Liver (tissue), 9 donors: ENCODE data around the gene PLA2G2F. TPM values are rescaled to one million over a fixed set of nuclear protein-coding genes. Genes with fewer than 3 reads are reported as not detected.

Source experiments
- DNase-seq: peaks from one replicate; pipeline ENCODE4 v3.0.0-alpha.2; 2017; ENCODE audit warnings: low spot score
- H3K27ac ChIP-seq, 2 donors: one replicate each; pipeline ENCODE4 v1.7.0; 2013; ENCODE audit warnings: inconsistent platforms in 2 of 2, low read length in 2 of 2, control low read depth in 1 of 2, low read depth in 1 of 2, mild to moderate bottlenecking in 1 of 2
- H3K27me3 ChIP-seq, 4 donors: one replicate each; pipeline versions ENCODE4 v1.6.1 to v1.7.0; 2013; ENCODE audit warnings: low read length in 3 of 4, inconsistent platforms in 1 of 4, mild to moderate bottlenecking in 1 of 4, moderate library complexity in 1 of 4; ENCODE audit not compliant: control insufficient read depth in 4 of 4, insufficient read depth in 4 of 4
- H3K36me3 ChIP-seq, 4 donors: one replicate each; pipeline versions ENCODE4 v1.6.1 to v1.7.0; 2013; ENCODE audit warnings: low read length in 3 of 4, mild to moderate bottlenecking in 3 of 4, low read depth in 1 of 4, moderate library complexity in 1 of 4; ENCODE audit not compliant: control insufficient read depth in 4 of 4, insufficient read depth in 3 of 4
- H3K4me1 ChIP-seq, 4 donors: one replicate each; pipeline versions ENCODE4 v1.6.1 to v1.7.0; 2013; ENCODE audit warnings: low read length in 3 of 4, mild to moderate bottlenecking in 3 of 4, moderate library complexity in 1 of 4; ENCODE audit not compliant: control insufficient read depth in 4 of 4, insufficient read depth in 4 of 4
- H3K4me3 ChIP-seq, 3 donors: one replicate each; pipeline versions ENCODE4 v1.6.1 to v1.7.0; 2013; ENCODE audit warnings: low read length in 3 of 3, control low read depth in 1 of 3, low read depth in 1 of 3, mild to moderate bottlenecking in 1 of 3
- H3K9ac ChIP-seq, 2 donors: one replicate each; pipeline ENCODE4 v1.7.0; 2013; ENCODE audit warnings: low read length in 2 of 2, mild to moderate bottlenecking in 2 of 2, moderate library complexity in 2 of 2, control low read depth in 1 of 2, low read depth in 1 of 2
- H3K9me3 ChIP-seq, 4 donors: one replicate each; pipeline versions ENCODE4 v1.6.1 to v1.7.0; 2013; ENCODE audit warnings: low read length in 3 of 4; ENCODE audit not compliant: control insufficient read depth in 4 of 4
- EGR1 ChIP-seq, 2 donors: IDR thresholded peaks; 2 replicates each; pipeline ENCODE4 v1.6.1; 2016 to 2018; ENCODE audit warnings: antibody characterized with exemption in 2 of 2, low read depth in 2 of 2
- FOXA1 ChIP-seq: IDR thresholded peaks from 2 replicates; pipeline ENCODE4 v1.6.1; 2016; ENCODE audit warnings: antibody characterized with exemption
- FOXA2 ChIP-seq: IDR thresholded peaks from 2 replicates; pipeline ENCODE4 v1.6.1; 2016; ENCODE audit warnings: antibody characterized with exemption
- GABPA ChIP-seq, 2 donors: IDR thresholded peaks in 1 of 2; conservative IDR thresholded peaks in 1 of 2; 2 replicates each; pipeline ENCODE4 v1.6.1; 2016; ENCODE audit warnings: antibody characterized with exemption in 2 of 2, mild to moderate bottlenecking in 1 of 2, moderate library complexity in 1 of 2
- JUND ChIP-seq, 2 donors: IDR thresholded peaks; 2 replicates each; pipeline ENCODE4 v1.6.1; 2016; ENCODE audit warnings: antibody characterized with exemption in 2 of 2
- NR2F2 ChIP-seq: IDR thresholded peaks from 2 replicates; pipeline ENCODE4 v1.6.1; 2016; ENCODE audit warnings: antibody characterized with exemption
- RAD21 ChIP-seq, 2 donors: IDR thresholded peaks; 2 replicates each; pipeline ENCODE4 v1.6.1; 2016; ENCODE audit warnings: antibody characterized with exemption in 2 of 2, mild to moderate bottlenecking in 2 of 2
- RXRA ChIP-seq, 2 donors: IDR thresholded peaks; 2 replicates each; pipeline ENCODE4 v1.6.1; 2017 to 2018; ENCODE audit warnings: antibody characterized with exemption in 2 of 2, mild to moderate bottlenecking in 1 of 2
- SP1 ChIP-seq: IDR thresholded peaks from 2 replicates; pipeline ENCODE4 v1.6.1; 2018; ENCODE audit warnings: antibody characterized with exemption, mild to moderate bottlenecking
- TAF1 ChIP-seq: conservative IDR thresholded peaks from 2 replicates; pipeline ENCODE4 v1.6.1; 2016; ENCODE audit warnings: antibody characterized with exemption, mild to moderate bottlenecking
- YY1 ChIP-seq: IDR thresholded peaks from 2 replicates; pipeline ENCODE4 v1.6.1; 2016; ENCODE audit warnings: antibody characterized with exemption, mild to moderate bottlenecking
- WGBS: extraction: QIAGEN DNeasy Blood & Tissue Kit; methylation state at CpG from one replicate; pipeline ENCODE4 v1.1.7; 2013; 5-methylcytosine and 5-hydroxymethylcytosine counted together
- polyA plus RNA-seq, 2 donors: library from polyadenylated mRNA; stranded (reverse) in 1 of 2; unstranded in 1 of 2; fragments of 200-250 nt in 1 of 2; fragments of >200 nt in 1 of 2; fragmentation: Nextera tagmentation in 1 of 2; extraction: Ambion mirVana in 1 of 2; gene quantifications; one replicate each; pipeline versions ENCODE4 v1.2.1 to v1.2.3, GENCODE V29; 2013 to 2015
- total RNA-seq, 2 donors: library from RNA; depleted of rRNA; stranded (reverse); fragments of >200 nt; gene quantifications; one replicate each; pipeline ENCODE4 v1.2.3, GENCODE V29; 2014
- TF ChIP-seq, protein P1 (sequence below): IDR thresholded peaks from 2 replicates; pipeline ENCODE4 v1.6.1; 2016; ENCODE audit warnings: antibody characterized with exemption
- TF ChIP-seq, protein P2 (sequence below): IDR thresholded peaks from 2 replicates; pipeline ENCODE4 v1.6.1; 2016; ENCODE audit warnings: antibody characterized with exemption
- TF ChIP-seq, protein P3 (sequence below): fragments of 150-350 bp; IDR thresholded peaks from 2 replicates; pipeline ENCODE4 v1.5.1; 2017; ENCODE audit warnings: improper control_type of control experiment, low read depth, low read length; ENCODE audit not compliant: missing input control
- TF ChIP-seq, protein P4 (sequence below): IDR thresholded peaks from 2 replicates; pipeline ENCODE4 v1.6.1; 2016; ENCODE audit warnings: antibody characterized with exemption
- TF ChIP-seq, protein P5 (sequence below): IDR thresholded peaks from 2 replicates; pipeline ENCODE4 v1.6.1; 2016; ENCODE audit warnings: antibody characterized with exemption, mild to moderate bottlenecking
- donor health status: healthy.
- donor health status: healthy.
- donor health status: healthy.
- donor health status: healthy.
- donor health status: healthy.

PLA2G2F gene
- total and polyA plus RNA-seq, 4 donors: under 0.01 TPM; not detected in 3

DNA sequence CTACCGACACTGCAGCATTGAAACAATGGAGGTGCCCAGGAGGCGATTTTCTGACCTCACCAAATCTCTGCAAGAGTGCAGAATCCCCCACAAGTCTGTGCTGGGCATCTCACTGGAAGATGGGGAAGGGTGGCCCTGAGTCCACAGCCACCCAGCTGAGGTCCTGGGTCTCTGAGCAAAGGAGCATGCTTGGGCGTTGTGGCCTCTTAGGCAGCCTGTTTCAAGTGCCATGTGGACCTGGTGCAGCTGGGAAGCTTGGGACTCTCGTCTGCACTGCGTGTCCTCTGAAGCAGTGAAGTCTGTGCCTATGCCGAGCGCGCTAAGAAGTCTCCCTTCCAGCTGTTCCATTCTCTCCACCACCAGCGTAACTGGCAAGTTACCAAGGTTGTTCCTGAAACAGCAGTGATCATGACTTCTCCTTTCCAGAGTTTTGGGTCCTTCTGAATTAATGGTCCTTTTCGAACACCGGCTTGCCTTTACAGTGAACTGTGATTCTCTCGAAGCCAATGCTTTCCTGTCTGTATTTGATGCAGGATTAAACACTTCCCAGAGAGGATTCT lies 52.2 kb downstream of the PLA2G2F start:
- Histone ChIP-seq H3K27ac (no peak overlapping the region), H3K9me3 (no peaks in the 10 kb centered on the region), H3K9ac (no peak overlapping the region), H3K4me1 (peaks cover 0 to 22% (median 18%) of the 10 kb centered on the region in 4 donors), H3K36me3 (no peaks in the 10 kb centered on the region), H3K27me3 (no peaks in the 10 kb centered on the region), H3K4me3 (no peak overlapping the region)
- no peak for DNase-seq
- WGBS: 89% methylated on average over 12 of the region's 12 CpGs
- TF ChIP-seq SP1 (no peak), GABPA (IDR thresholded peaks at IDR 0.05 in 1 of 2, conservative IDR thresholded peaks at IDR 0.05 in 1 of 2) (no peak), YY1 (no peak)
- TF ChIP-seq, protein P1, sequence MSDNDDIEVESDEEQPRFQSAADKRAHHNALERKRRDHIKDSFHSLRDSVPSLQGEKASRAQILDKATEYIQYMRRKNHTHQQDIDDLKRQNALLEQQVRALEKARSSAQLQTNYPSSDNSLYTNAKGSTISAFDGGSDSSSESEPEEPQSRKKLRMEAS: no peak
- TF ChIP-seq, protein P2, sequence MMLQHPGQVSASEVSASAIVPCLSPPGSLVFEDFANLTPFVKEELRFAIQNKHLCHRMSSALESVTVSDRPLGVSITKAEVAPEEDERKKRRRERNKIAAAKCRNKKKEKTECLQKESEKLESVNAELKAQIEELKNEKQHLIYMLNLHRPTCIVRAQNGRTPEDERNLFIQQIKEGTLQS: no peak
- TF ChIP-seq, protein P3, sequence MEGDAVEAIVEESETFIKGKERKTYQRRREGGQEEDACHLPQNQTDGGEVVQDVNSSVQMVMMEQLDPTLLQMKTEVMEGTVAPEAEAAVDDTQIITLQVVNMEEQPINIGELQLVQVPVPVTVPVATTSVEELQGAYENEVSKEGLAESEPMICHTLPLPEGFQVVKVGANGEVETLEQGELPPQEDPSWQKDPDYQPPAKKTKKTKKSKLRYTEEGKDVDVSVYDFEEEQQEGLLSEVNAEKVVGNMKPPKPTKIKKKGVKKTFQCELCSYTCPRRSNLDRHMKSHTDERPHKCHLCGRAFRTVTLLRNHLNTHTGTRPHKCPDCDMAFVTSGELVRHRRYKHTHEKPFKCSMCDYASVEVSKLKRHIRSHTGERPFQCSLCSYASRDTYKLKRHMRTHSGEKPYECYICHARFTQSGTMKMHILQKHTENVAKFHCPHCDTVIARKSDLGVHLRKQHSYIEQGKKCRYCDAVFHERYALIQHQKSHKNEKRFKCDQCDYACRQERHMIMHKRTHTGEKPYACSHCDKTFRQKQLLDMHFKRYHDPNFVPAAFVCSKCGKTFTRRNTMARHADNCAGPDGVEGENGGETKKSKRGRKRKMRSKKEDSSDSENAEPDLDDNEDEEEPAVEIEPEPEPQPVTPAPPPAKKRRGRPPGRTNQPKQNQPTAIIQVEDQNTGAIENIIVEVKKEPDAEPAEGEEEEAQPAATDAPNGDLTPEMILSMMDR: no peak
- TF ChIP-seq, protein P4, sequence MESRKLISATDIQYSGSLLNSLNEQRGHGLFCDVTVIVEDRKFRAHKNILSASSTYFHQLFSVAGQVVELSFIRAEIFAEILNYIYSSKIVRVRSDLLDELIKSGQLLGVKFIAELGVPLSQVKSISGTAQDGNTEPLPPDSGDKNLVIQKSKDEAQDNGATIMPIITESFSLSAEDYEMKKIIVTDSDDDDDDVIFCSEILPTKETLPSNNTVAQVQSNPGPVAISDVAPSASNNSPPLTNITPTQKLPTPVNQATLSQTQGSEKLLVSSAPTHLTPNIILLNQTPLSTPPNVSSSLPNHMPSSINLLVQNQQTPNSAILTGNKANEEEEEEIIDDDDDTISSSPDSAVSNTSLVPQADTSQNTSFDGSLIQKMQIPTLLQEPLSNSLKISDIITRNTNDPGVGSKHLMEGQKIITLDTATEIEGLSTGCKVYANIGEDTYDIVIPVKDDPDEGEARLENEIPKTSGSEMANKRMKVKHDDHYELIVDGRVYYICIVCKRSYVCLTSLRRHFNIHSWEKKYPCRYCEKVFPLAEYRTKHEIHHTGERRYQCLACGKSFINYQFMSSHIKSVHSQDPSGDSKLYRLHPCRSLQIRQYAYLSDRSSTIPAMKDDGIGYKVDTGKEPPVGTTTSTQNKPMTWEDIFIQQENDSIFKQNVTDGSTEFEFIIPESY: no peak

DNA sequence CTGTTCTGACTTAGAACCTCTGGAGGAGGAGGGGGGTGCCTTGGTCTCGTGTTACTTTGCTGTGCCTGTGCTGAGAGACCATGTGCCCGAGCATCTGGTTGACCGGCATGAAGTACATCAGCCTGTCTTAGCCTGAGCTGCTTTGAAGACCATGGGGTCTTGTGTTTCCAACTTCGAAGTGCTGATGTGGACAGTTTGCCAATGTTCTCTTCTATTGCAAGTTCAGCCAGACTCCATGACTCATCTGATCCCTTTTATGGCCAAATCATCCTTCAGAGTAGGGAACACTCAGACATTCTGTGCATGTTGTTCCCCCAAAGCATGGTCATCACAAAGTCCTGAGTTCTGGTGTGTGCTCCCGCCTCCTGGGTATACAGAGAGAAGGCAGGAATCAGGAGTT lies 53.2 kb downstream of the PLA2G2F start:
- no peak overlapping the region for H3K9ac ChIP-seq
- DNase-seq: no peak
- H3K27ac ChIP-seq: no peak overlapping the region
- H3K9me3 ChIP-seq: no peaks in the 10 kb centered on the region
- 93% methylated on average over 5 of the region's 5 CpGs for WGBS
- no peaks in the 10 kb centered on the region for H3K27me3 ChIP-seq
- TF ChIP-seq NR2F2: no peak
- no peak for TF ChIP-seq FOXA2
- TF ChIP-seq FOXA1: no peak
- no peak overlapping the region for H3K4me3 ChIP-seq
- peaks cover 0 to 14% (median 10%) of the 10 kb centered on the region in 4 donors for H3K4me1 ChIP-seq
- no peaks in the 10 kb centered on the region for H3K36me3 ChIP-seq

DNA sequence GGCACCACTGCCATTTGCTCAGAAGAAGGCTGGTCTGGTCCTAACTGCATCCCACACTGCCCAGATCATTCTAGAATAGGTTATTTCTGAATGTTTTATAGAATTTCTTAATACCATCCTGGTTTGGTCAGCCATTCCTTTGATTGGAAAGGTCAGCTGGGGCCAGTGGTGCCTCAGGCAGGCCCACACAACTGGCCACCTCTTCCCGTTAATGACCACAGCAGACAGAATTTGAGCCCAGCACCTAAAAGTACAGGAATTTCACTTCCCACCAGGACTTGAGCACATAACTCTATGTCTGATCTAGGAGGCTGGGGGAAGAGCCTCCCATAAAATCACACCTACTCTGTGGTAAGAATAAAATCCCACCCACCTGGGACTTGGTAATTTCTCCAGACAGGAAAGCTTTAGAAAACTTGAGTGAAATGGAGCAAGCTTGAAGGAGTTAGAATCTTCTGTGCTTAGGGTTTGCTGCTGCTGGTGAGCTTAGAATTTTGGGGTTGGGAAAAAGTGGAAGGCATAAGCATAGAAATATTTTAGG lies 53.8 kb downstream of the PLA2G2F start:
- Histone ChIP-seq H3K4me1 (peaks cover 0 to 14% (median 10%) of the 10 kb centered on the region in 4 donors), H3K4me3 (no peak overlapping the region), H3K27ac (no peak overlapping the region), H3K9ac (no peak overlapping the region), H3K9me3 (no peaks in the 10 kb centered on the region), H3K27me3 (no peaks in the 10 kb centered on the region), H3K36me3 (no peaks in the 10 kb centered on the region)
- DNase-seq: no peak
- 93% methylated on average over 1 of the region's 1 CpG for WGBS
- TF ChIP-seq GABPA (IDR thresholded peaks at IDR 0.05 in 1 of 2, conservative IDR thresholded peaks at IDR 0.05 in 1 of 2) (no peak), RAD21 (IDR thresholded peaks at IDR 0.05) (no peak), TAF1 (no peak), RXRA (IDR thresholded peaks at IDR 0.05) (no peak), SP1 (no peak), JUND (IDR thresholded peaks at IDR 0.05) (no peak), NR2F2 (no peak), EGR1 (IDR thresholded peaks at IDR 0.05; ENCODE audit: low read depth in 2 of 2) (no peak), FOXA1 (no peak), FOXA2 (no peak)
- TF ChIP-seq, protein P4: no peak
- TF ChIP-seq, protein P5, sequence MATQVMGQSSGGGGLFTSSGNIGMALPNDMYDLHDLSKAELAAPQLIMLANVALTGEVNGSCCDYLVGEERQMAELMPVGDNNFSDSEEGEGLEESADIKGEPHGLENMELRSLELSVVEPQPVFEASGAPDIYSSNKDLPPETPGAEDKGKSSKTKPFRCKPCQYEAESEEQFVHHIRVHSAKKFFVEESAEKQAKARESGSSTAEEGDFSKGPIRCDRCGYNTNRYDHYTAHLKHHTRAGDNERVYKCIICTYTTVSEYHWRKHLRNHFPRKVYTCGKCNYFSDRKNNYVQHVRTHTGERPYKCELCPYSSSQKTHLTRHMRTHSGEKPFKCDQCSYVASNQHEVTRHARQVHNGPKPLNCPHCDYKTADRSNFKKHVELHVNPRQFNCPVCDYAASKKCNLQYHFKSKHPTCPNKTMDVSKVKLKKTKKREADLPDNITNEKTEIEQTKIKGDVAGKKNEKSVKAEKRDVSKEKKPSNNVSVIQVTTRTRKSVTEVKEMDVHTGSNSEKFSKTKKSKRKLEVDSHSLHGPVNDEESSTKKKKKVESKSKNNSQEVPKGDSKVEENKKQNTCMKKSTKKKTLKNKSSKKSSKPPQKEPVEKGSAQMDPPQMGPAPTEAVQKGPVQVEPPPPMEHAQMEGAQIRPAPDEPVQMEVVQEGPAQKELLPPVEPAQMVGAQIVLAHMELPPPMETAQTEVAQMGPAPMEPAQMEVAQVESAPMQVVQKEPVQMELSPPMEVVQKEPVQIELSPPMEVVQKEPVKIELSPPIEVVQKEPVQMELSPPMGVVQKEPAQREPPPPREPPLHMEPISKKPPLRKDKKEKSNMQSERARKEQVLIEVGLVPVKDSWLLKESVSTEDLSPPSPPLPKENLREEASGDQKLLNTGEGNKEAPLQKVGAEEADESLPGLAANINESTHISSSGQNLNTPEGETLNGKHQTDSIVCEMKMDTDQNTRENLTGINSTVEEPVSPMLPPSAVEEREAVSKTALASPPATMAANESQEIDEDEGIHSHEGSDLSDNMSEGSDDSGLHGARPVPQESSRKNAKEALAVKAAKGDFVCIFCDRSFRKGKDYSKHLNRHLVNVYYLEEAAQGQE: no peak
- TF ChIP-seq, protein P1: no peak
